GM18517 (cell line): ENCODE measurements around the gene GAGE1.
"Not testable (repeated sequence)": the region's sequence is repeated elsewhere in the genome, so short reads cannot be mapped to it uniquely, and the experiment has no call there.

ENCODE experiments used
- ATAC-seq: cut with Tn5 transposase; IDR thresholded peaks from one replicate; pipeline ENCODE4 v1.9.1; 2021; ENCODE audit warnings: mild to moderate bottlenecking, moderate library complexity; ENCODE audit not compliant: unreplicated experiment

GAGE1 gene, protein sequence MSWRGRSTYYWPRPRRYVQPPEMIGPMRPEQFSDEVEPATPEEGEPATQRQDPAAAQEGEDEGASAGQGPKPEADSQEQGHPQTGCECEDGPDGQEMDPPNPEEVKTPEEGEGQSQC

GRCh38 chrX:49598720-49599119, at the start of gene GAGE1:
GAGE1 (plus strand) TSS chrX:49599020; CDS start chrX:49600175, 1,155 bp downstream.
- not testable (repeated sequence) for ATAC-seq

GRCh38 chrX:49550989-49551388, 47.8 kb upstream of the GAGE1 start, which contains the start of gene GAGE12E:
GAGE12E (plus strand) TSS chrX:49551289; CDS start chrX:49552444, 1,155 bp downstream.
- ATAC-seq: not testable (repeated sequence)

GRCh38 chrX:49560542-49560941, 38.3 kb upstream of the GAGE1 start, which contains the start of gene GAGE12F:
GAGE12F (plus strand) TSS chrX:49560842; CDS start chrX:49561997, 1,155 bp downstream.
- ATAC-seq: not testable (repeated sequence)

DNA sequence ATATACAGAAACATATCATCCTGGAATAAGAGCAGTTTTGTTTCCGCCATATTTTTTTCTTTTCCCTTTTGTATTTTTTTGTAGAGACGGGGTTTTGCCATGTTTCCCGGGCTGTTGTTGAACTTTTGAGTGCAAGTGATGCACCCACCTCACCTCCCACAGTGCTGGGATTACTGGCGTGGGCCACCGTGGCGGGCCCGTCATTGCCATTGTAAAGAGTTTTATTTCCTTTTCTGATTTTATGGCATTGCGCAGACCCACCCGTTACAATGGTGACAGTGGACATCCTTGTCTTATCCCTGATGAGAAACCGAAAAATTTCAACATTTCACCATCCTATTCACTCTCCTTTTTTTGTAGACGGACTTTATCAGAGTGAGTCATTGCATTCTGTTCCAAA, 30.1 kb upstream of the GAGE1 start:
- not testable (repeated sequence) for ATAC-seq

- ATAC-seq: not testable (repeated sequence)
These were observed 29.7 kb upstream of the GAGE1 start for GRCh38 chrX:49569152-49569551.

GRCh38 chrX:49570100-49570499, 28.7 kb upstream of the GAGE1 start, which contains the start of gene GAGE12G:
GAGE12G (plus strand) TSS chrX:49570400; CDS start chrX:49571555, 1,155 bp downstream.
- ATAC-seq: not testable (repeated sequence)

DNA sequence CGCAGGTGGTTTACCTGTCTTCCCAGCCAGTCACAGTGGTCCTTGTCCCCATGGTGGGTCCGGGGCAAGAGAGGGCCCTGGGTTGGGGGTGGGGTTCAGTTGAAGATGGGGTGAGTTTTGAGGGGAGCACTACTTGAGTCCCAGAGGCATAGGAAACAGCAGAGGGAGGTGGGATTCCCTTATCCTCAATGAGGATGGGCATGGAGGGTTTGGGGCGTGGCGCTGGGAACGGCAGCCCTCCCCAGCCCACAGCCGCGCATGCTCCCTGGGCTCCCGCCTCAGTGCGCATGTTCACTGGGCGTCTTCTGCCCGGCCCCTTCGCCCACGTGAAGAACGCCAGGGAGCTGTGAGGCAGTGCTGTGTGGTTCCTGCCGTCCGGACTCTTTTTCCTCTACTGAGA, 19.2 kb upstream of the GAGE1 start, which contains the start of gene GAGE12H:
TSS of gene GAGE12H (plus strand) at position 301 of the 400 bp plus-strand sequence. CDS start 1,155 bp downstream, outside the sequence.
- ATAC-seq: not testable (repeated sequence)

DNA sequence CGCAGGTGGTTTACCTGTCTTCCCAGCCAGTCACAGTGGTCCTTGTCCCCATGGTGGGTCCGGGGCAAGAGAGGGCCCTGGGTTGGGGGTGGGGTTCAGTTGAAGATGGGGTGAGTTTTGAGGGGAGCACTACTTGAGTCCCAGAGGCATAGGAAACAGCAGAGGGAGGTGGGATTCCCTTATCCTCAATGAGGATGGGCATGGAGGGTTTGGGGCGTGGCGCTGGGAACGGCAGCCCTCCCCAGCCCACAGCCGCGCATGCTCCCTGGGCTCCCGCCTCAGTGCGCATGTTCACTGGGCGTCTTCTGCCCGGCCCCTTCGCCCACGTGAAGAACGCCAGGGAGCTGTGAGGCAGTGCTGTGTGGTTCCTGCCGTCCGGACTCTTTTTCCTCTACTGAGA, 9.6 kb upstream of the GAGE1 start, which contains the start of gene GAGE2A:
TSS of gene GAGE2A (plus strand) at position 301 of the 400 bp plus-strand sequence. CDS start 1,155 bp downstream, outside the sequence.
- ATAC-seq: not testable (repeated sequence)

- ATAC-seq: not testable (repeated sequence)
These were observed 8.9 kb upstream of the GAGE1 start for GRCh38 chrX:49589769-49590478.

GRCh38 chrX:49590488-49590887, 8.3 kb upstream of the GAGE1 start:
- ATAC-seq: not testable (repeated sequence)

DNA sequence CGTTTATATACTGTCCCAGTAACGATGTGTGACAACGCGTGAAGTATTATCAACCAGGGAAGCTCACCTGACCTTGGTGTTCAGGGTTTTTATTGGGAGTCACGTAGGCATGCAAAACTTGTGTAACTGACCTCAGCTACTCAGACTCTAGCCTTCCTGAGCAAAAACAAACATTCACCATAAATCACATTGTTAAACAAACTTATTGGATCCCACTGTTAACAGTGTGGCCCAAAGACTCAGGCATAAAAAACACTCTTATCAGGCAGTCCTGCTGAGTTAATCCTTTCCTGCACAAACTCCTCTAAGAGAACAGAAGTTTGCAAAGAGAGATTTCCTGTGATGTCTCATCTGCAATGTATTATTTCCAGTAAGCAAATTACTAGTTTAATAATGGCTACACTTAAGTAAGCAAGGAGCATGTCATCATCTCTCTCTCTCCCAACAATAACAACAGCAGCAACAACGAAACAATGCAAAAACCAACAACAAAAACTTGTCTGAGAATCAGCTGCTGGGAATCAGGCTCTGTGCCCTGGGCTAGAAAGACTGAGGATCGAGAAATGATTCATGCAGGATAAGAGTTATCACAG, 12.0 kb downstream of the GAGE1 start:
- ATAC-seq: no peak

GRCh38 chrX:49618574-49618973, 19.8 kb downstream of the GAGE1 start:
- no peak for ATAC-seq

DNA sequence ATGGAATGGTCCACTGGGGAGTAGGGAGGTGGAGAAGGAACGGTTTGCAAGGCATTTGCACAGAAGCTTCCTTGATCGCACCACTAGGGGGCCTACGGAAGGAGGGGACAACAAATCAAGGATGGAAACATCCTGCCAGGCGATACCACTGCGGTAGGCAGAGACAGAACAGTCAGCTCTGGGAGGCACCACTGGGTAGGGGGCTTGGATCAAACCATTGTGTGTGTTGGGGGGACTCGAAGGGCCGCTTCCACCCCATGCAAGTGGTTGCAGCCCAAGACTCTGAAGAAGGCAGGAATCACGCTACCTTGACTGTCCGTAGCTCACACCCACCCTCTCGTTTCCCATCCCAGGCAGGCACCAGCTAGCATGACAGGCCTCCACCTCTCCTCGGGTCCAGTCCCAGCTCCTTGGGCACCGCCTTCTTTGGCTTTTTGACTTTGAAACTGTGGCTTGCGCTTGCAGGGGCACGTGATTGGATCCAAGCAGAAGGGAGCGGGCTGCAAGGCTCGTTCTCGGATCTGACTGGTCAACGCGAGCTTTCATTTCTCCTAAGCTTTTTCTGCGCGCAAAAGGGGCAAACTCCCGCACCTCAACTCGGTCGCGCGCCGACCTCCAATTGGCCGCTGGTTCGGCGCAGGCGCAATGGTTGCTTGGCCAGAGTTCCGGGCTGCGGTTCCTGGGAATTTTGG, 28.4 kb downstream of the GAGE1 start:
- no peak for ATAC-seq

GRCh38 chrX:49644991-49645637, 46.3 kb downstream of the GAGE1 start:
- ATAC-seq: no peak

GRCh38 chrX:49656533-49656932, 57.7 kb downstream of the GAGE1 start:
- ATAC-seq: no peak
